PC-9 (cell line): ENCODE measurements around the gene MINDY4. TPM values are rescaled to one million over a fixed set of nuclear protein-coding genes. Genes with fewer than 3 reads are reported as not detected.

Experiments
- BruUV-seq: library from RNA; stranded (reverse); fragments of 400-500 nt; replicated peaks from 2 replicates; lab custom pipeline; 2021; lab: Mats Ljungman, UMichigan
- CTCF ChIA-PET: fragments of 300-600 bp; sonication (Branson Sonifier 250); formaldehyde crosslinking; loops from one replicate; lab custom pipeline; 2022; ENCODE audit warnings: antibody characterized with exemption; lab: Charles Lee
- POLR2A ChIA-PET: fragments of 300-600 bp; sonication (Branson Sonifier 250); formaldehyde crosslinking; loops from one replicate; lab custom pipeline; 2022; ENCODE audit warnings: antibody characterized with exemption; ENCODE audit not compliant: unreplicated experiment; lab: Charles Lee
- DNase-seq, 2 experiments: peaks; one replicate each; pipeline versions ENCODE4 v3.0.0 to v3.0.0-alpha.2; 2015 to 2022; ENCODE audit warnings: mixed read lengths in 1 of 2
- H2AFZ ChIP-seq: fragments of 200-600 bp; sonication (generic); 2 replicates; pipeline ENCODE4 v1.8.1; 2017; ENCODE audit warnings: antibody characterized with exemption
- H3F3A ChIP-seq: fragments of 200-600 bp; sonication (generic); 2 replicates; pipeline ENCODE4 v1.8.1; 2017; ENCODE audit warnings: antibody characterized with exemption, mild to moderate bottlenecking, low read depth; ENCODE audit not compliant: insufficient read depth
- H3K27ac ChIP-seq: fragments of 200-600 bp; sonication (generic); 2 replicates; pipeline ENCODE4 v1.6.1; 2016; ENCODE audit warnings: mixed run types
- H3K27me3 ChIP-seq: fragments of 200-600 bp; sonication (generic); 2 replicates; pipeline ENCODE4 v1.6.1; 2016; ENCODE audit warnings: low read depth, mixed run types; ENCODE audit not compliant: insufficient read depth
- H3K36me3 ChIP-seq: fragments of 200-600 bp; sonication (generic); 2 replicates; pipeline ENCODE4 v1.6.1; 2016; ENCODE audit warnings: low read depth, mixed run types
- H3K4me1 ChIP-seq: fragments of 200-600 bp; sonication (generic); replicated peaks from 2 replicates; pipeline ENCODE4 v1.6.1; 2016; ENCODE audit warnings: mixed run types; ENCODE audit not compliant: insufficient read depth
- H3K4me2 ChIP-seq: fragments of 200-600 bp; sonication (generic); 2 replicates; pipeline ENCODE4 v1.6.1; 2017; ENCODE audit warnings: mixed run types
- H3K4me3 ChIP-seq: fragments of 200-600 bp; sonication (generic); 2 replicates; pipeline ENCODE4 v1.6.1; 2016; ENCODE audit warnings: mixed run types
- H3K79me2 ChIP-seq: fragments of 200-600 bp; sonication (generic); 2 replicates; pipeline ENCODE4 v1.6.1; 2017; ENCODE audit warnings: low read depth, mixed run types
- H3K9me2 ChIP-seq: fragments of 200-600 bp; sonication (generic); 2 replicates; pipeline ENCODE4 v1.8.1; 2017; ENCODE audit warnings: mild to moderate bottlenecking; ENCODE audit not compliant: insufficient read depth
- H3K9me3 ChIP-seq: fragments of 200-600 bp; sonication (generic); 2 replicates; pipeline ENCODE4 v1.8.1; 2016; ENCODE audit warnings: low read depth; ENCODE audit not compliant: insufficient read depth
- H4K20me1 ChIP-seq: fragments of 200-600 bp; sonication (generic); 2 replicates; pipeline ENCODE4 v1.8.1; 2017; ENCODE audit not compliant: insufficient read depth
- CTCF ChIP-seq: fragments of 200-600 bp; sonication (generic); conservative IDR thresholded peaks from 2 replicates; pipeline ENCODE4 v1.6.1; 2017; ENCODE audit warnings: mixed run types, antibody characterized with exemption, mild to moderate bottlenecking, moderate library complexity
- EZH2 ChIP-seq: fragments of 200-600 bp; sonication (generic); IDR thresholded peaks from 2 replicates; pipeline ENCODE4 v1.8.0; 2017; ENCODE audit warnings: antibody characterized with exemption, low read depth
- intact Hi-C: fragments of 100-400 bp; cut with micrococcal nuclease; formaldehyde crosslinking; loops from one replicate; pipeline ENCODE4 v1.10.0; 2022; ENCODE audit not compliant: unreplicated experiment
- total RNA-seq: library from RNA; stranded (reverse); gene quantifications from 2 replicates; pipeline ENCODE4 v1.2.3, GENCODE V29; 2021

The MINDY4 gene
- total RNA-seq, 1 experiment from 2014 or later, result 14.8 TPM

- TF ChIP-seq CTCF (no peak), EZH2 (no peak)
- Histone ChIP-seq H3K36me3 (no peaks in the 10 kb centered on the region), H3K4me3 (no peak overlapping the region), H3K9me2 (no peaks in the 10 kb centered on the region), H2AFZ (no peak overlapping the region), H3K4me1 (peaks cover 28% of the 10 kb centered on the region), H3F3A (no peaks in the 10 kb centered on the region), H3K79me2 (no peaks in the 10 kb centered on the region), H3K27me3 (no peaks in the 10 kb centered on the region), H3K27ac (no peak overlapping the region), H4K20me1 (no peaks in the 10 kb centered on the region), H3K9me3 (no peaks in the 10 kb centered on the region), H3K4me2 (no peak overlapping the region)
- DNase-seq, result peak in 1 of 2 experiments; percentile 26
- no TSS peak for BruUV-seq
- ChIA-PET POLR2A (no interaction called here), CTCF (no interaction called here)
- intact Hi-C loops, result loop anchor here (2.0 kb wide), 1 partner anchor 16 kb away; no protein-coding TSS in a partner anchor
These were observed 133.3 kb downstream of the MINDY4 start for GRCh38 chr7:30904561-30904960.

- no peak overlapping the region for H3K4me3 ChIP-seq
- H3K9me3 ChIP-seq, result no peaks in the 10 kb centered on the region
- H3K27ac ChIP-seq, result no peak overlapping the region
- DNase-seq, result peak in 1 of 2 experiments; percentile 44
- TF ChIP-seq CTCF, result no peak
- no peak for TF ChIP-seq EZH2
- peaks cover 28% of the 10 kb centered on the region for H3K4me1 ChIP-seq
- intact Hi-C loops, result loop anchor here (1.0 to 2.0 kb wide), 2 partner anchors 17 to 46 kb away; no protein-coding TSS in a partner anchor
- H3F3A ChIP-seq, result no peaks in the 10 kb centered on the region
- H3K79me2 ChIP-seq, result no peaks in the 10 kb centered on the region
- peak overlapping the region; percentile 45 for H3K4me2 ChIP-seq
- H4K20me1 ChIP-seq, result no peaks in the 10 kb centered on the region
- H2AFZ ChIP-seq, result no peak overlapping the region
- no TSS peak for BruUV-seq
- no peaks in the 10 kb centered on the region for H3K36me3 ChIP-seq
- H3K27me3 ChIP-seq, result no peaks in the 10 kb centered on the region
- H3K9me2 ChIP-seq, result no peaks in the 10 kb centered on the region
- ChIA-PET POLR2A (interaction anchor here (0.5 kb wide), 1 partner anchor 611 kb away, joined by 5 read pairs; no protein-coding TSS in a partner anchor), CTCF (interaction anchor here (0.6 kb wide), 2 partner anchors 128 to 1019 kb away, joined by 3 to 4 read pairs; no protein-coding TSS in a partner anchor)
These were observed 134.1 kb downstream of the MINDY4 start for GRCh38 chr7:30905078-30906012.

GRCh38 chr7:30906014-30906413, 134.8 kb downstream of the MINDY4 start:
- DNase-seq, result peak; percentile 74 to 83
- no TSS peak for BruUV-seq
- no peak overlapping the region for H3K4me3 ChIP-seq
- no peaks in the 10 kb centered on the region for H4K20me1 ChIP-seq
- TF ChIP-seq EZH2, result no peak
- peak overlapping the region; percentile 45 for H3K4me2 ChIP-seq
- CTCF ChIA-PET, result interaction anchor here (0.6 kb wide), 1 partner anchor 129 kb away, joined by 3 read pairs; no protein-coding TSS in a partner anchor
- H3F3A ChIP-seq, result no peaks in the 10 kb centered on the region
- H2AFZ ChIP-seq, result no peak overlapping the region
- H3K9me2 ChIP-seq, result no peaks in the 10 kb centered on the region
- H3K36me3 ChIP-seq, result no peaks in the 10 kb centered on the region
- H3K27me3 ChIP-seq, result no peaks in the 10 kb centered on the region
- POLR2A ChIA-PET, result interaction anchor here (0.5 kb wide), 1 partner anchor 611 kb away, joined by 5 read pairs; no protein-coding TSS in a partner anchor
- intact Hi-C loops, result loop anchor here (1.0 kb wide), 1 partner anchor 47 kb away; no protein-coding TSS in a partner anchor
- no peaks in the 10 kb centered on the region for H3K9me3 ChIP-seq
- no peaks in the 10 kb centered on the region for H3K79me2 ChIP-seq
- no peak overlapping the region for H3K27ac ChIP-seq
- peaks cover 28% of the 10 kb centered on the region for H3K4me1 ChIP-seq
